ENCODE data around the gene EHD3. TPM values are rescaled to one million over a fixed set of nuclear protein-coding genes. Genes with fewer than 3 reads are reported as not detected.

EHD3 gene
- total and polyA plus RNA-seq, 2 of the 8 experiments (the other 6 are each of a cell fraction or from before 2014, with no cell fraction given): 9.3 to 12.0 TPM

DNA sequence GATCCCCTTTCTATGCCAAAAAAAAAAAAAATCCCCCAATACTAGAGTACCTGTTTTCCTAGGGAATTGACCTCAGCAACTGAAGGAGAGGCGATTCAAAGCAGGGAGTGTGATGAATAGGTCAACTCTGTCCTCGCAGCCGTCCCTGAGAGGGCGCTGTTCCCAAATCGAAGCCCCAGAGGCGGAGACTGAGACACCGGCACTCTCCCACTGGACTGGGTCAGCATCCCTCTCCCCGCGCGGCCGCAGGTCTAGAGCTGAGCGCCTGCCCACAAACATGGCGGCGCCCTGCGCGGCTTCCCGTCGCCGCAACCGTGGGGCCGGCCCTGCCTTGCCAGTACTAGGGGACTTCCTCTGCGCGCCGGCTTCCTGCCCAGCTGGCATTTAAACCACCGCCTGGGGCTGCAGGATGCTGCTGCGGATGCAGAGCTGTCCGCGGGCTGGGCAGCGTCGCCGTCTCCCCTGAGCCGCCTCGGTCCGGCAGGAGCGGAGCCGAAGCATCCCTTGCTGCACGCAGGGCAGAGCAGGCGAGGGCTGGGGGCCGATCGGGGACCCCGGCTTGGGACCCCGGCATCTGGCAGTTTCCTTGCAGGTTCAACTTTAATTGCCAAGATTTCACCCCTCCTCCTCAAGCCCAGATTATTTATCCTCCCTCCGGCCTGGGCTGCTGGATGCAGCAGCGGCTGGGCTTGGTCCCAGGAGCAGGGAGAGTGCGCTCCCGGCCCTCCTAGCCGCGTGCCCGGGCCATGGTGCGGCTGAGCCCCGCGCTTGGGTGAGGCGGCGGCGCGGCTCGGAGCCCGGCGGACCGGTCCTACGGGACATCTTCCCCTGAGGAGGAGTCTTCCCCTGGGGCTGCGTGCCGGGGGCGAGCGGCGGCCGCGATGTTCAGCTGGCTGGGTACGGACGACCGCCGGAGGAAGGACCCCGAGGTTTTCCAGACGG is at the start of gene EHD3 (continued):
- TF ChIP-seq, protein P1, sequence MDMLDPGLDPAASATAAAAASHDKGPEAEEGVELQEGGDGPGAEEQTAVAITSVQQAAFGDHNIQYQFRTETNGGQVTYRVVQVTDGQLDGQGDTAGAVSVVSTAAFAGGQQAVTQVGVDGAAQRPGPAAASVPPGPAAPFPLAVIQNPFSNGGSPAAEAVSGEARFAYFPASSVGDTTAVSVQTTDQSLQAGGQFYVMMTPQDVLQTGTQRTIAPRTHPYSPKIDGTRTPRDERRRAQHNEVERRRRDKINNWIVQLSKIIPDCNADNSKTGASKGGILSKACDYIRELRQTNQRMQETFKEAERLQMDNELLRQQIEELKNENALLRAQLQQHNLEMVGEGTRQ (IDR thresholded peaks at IDR 0.05; ENCODE audit: low read length): no peak
- TF ChIP-seq CHD2 (IDR thresholded peaks at IDR 0.05; ENCODE audit: low read length): 0 out of 2 replicates have a peak, but pooled peaks have one; percentile 8
- no peak for TF ChIP-seq CBX5 (IDR thresholded peaks at IDR 0.05; ENCODE audit: low read depth, low read length)
- TF ChIP-seq TCF12 (IDR thresholded peaks at IDR 0.05; ENCODE audit: low read depth, low read length): 0 out of 2 replicates have a peak, but pooled peaks have one; percentile 8
- no peak for TF ChIP-seq MAFK (IDR thresholded peaks at IDR 0.05; ENCODE audit: low read depth, low read length)
- peak; percentile 73 for TF ChIP-seq KDM4A (IDR thresholded peaks at IDR 0.05; ENCODE audit: low read depth, low read length, severe bottlenecking)
- no peak; the same call in 1 of the 2 replicates for TF ChIP-seq RBBP5 (IDR thresholded peaks at IDR 0.05; ENCODE audit: borderline replicate concordance, low read depth, low read length)
- no peak for TF ChIP-seq SIRT6 (IDR thresholded peaks at IDR 0.05; ENCODE audit: low read length)
- TF ChIP-seq SUZ12 (IDR thresholded peaks at IDR 0.05; ENCODE audit: low read length): no peak
- no peak for TF ChIP-seq BCL11A (IDR thresholded peaks at IDR 0.05; ENCODE audit: low read depth in 2 of 2, low read length in 2 of 2)
- no peak for TF ChIP-seq HDAC6 (IDR thresholded peaks at IDR 0.05; ENCODE audit: low read depth, low read length)
- TF ChIP-seq SP4 (IDR thresholded peaks at IDR 0.05; ENCODE audit: low read length): peak; percentile 71; the same call in 1 of the 2 replicates
- peak; percentile 18; the same call in 1 of the 2 replicates for TF ChIP-seq NRF1 (IDR thresholded peaks at IDR 0.05; ENCODE audit: low read depth, low read length)
- no peak; the same call in 1 of the 2 replicates for TF ChIP-seq EGR1 (IDR thresholded peaks at IDR 0.05; ENCODE audit: borderline replicate concordance, low read depth, low read length)
- TF ChIP-seq EP300 (IDR thresholded peaks at IDR 0.05; ENCODE audit: borderline replicate concordance in 1 of 2, low read depth in 2 of 2, low read length in 2 of 2): no peak
- TF ChIP-seq PHF8 (conservative IDR thresholded peaks at IDR 0.05; ENCODE audit: low read depth, low read length): peak; percentile 79
- peak; percentile 82 for TF ChIP-seq TBP (IDR thresholded peaks at IDR 0.05; ENCODE audit: low read depth, low read length)
- peak; percentile 100 for TF ChIP-seq YY1 (IDR thresholded peaks at IDR 0.05; ENCODE audit: low read depth, low read length)
- TF ChIP-seq, protein P2, sequence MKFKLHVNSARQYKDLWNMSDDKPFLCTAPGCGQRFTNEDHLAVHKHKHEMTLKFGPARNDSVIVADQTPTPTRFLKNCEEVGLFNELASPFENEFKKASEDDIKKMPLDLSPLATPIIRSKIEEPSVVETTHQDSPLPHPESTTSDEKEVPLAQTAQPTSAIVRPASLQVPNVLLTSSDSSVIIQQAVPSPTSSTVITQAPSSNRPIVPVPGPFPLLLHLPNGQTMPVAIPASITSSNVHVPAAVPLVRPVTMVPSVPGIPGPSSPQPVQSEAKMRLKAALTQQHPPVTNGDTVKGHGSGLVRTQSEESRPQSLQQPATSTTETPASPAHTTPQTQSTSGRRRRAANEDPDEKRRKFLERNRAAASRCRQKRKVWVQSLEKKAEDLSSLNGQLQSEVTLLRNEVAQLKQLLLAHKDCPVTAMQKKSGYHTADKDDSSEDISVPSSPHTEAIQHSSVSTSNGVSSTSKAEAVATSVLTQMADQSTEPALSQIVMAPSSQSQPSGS (IDR thresholded peaks at IDR 0.05; ENCODE audit: low read length): no peak
- TF ChIP-seq BACH1 (IDR thresholded peaks at IDR 0.05; ENCODE audit: low read length): no peak
- TF ChIP-seq JUND (IDR thresholded peaks at IDR 0.05; ENCODE audit: low read length): 0 out of 2 replicates have a peak, but pooled peaks have one; percentile 32

All from H1 (cell line).